Erythroblast (primary cell): Measurements from ENCODE around the gene PUDP.

Experiments
- GATA1 ChIP-seq: IDR thresholded peaks from 2 replicates; pipeline ENCODE4 v1.6.1; 2011; ENCODE audit warnings: low read depth, mild to moderate bottlenecking, control low read depth, low read length, moderate library complexity
- POLR2A ChIP-seq: IDR thresholded peaks from 2 replicates; pipeline ENCODE4 v1.6.1; 2011; ENCODE audit warnings: mild to moderate bottlenecking, low read length

DNA sequence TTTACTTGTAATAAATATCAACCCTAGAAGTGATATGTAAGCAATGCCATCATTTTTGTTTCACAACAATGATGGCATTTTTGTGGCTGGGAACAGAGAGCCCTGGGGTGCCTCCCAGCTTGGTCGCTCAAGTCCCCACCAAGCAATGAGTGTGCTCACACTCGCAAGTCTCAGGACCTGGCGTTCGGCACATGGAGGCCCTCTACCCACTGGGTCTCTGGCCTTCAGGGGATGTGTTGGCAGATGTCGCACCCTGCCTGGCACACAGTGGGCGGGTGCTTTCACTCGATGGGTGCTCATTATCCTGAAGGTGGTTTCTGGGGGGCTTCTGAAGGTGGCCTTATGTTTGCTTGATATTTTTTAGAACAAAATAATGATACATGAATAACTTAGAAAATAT is 75.1 kb downstream of the PUDP start:
- no peak for TF ChIP-seq POLR2A
- no peak for TF ChIP-seq GATA1
